ENCODE data around the gene SEC14L3.

SEC14L3 gene

GRCh38 chr22:30441088-30441487 is 30.7 kb downstream of the SEC14L3 start:
- no peak for DNase-seq

GRCh38 chr22:30439836-30440235 is 32.0 kb downstream of the SEC14L3 start:
- no peak for DNase-seq

- DNase-seq: no peak
Observed at GRCh38 chr22:30439226-30439625, 32.6 kb downstream of the SEC14L3 start.

GRCh38 chr22:30438559-30438958 is 33.3 kb downstream of the SEC14L3 start:
- no peak for DNase-seq

- no peak for DNase-seq
Observed at GRCh38 chr22:30436196-30436595, 35.6 kb downstream of the SEC14L3 start.

- no peak for DNase-seq
Observed at GRCh38 chr22:30435674-30436126, 36.1 kb downstream of the SEC14L3 start.

- no peak for DNase-seq
Observed at GRCh38 chr22:30434843-30435242, 37.0 kb downstream of the SEC14L3 start.

- DNase-seq: no peak
Observed at GRCh38 chr22:30433773-30434172, 38.0 kb downstream of the SEC14L3 start.

GRCh38 chr22:30433227-30433626 is 38.6 kb downstream of the SEC14L3 start:
- DNase-seq: no peak

GRCh38 chr22:30432520-30432919 is 39.3 kb downstream of the SEC14L3 start:
- no peak for DNase-seq

GRCh38 chr22:30432096-30432495 is 39.7 kb downstream of the SEC14L3 start:
- no peak for DNase-seq

GRCh38 chr22:30430933-30431332 is 40.9 kb downstream of the SEC14L3 start:
- no peak for DNase-seq

GRCh38 chr22:30429887-30430286 is 41.9 kb downstream of the SEC14L3 start:
- DNase-seq: no peak

- DNase-seq: no peak
Observed at GRCh38 chr22:30427871-30428270, 43.9 kb downstream of the SEC14L3 start.

GRCh38 chr22:30426388-30427353 is 45.1 kb downstream of the SEC14L3 start:
- peak; percentile 39 for DNase-seq

GRCh38 chr22:30425616-30426387 is 46.0 kb downstream of the SEC14L3 start, which contains the start of gene MTFP1:
MTFP1 (plus strand) TSS chr22:30425768; CDS start chr22:30425880, 112 bp downstream.
- DNase-seq: peak; percentile 27

- no peak for DNase-seq
Observed at GRCh38 chr22:30425327-30425615, 46.5 kb downstream of the SEC14L3 start.

GRCh38 chr22:30424534-30425326 is 47.1 kb downstream of the SEC14L3 start:
- DNase-seq: no peak

GRCh38 chr22:30423959-30424533 is 47.8 kb downstream of the SEC14L3 start:
- DNase-seq: peak; percentile 98

- no peak for DNase-seq
Observed at GRCh38 chr22:30423301-30423958, 48.4 kb downstream of the SEC14L3 start.

GRCh38 chr22:30422481-30423300 is 49.1 kb downstream of the SEC14L3 start:
- DNase-seq: no peak
